ENCODE data around the gene PER3. TPM values are rescaled to one million over a fixed set of nuclear protein-coding genes. Genes with fewer than 3 reads are reported as not detected.

The PER3 gene
- total and polyA plus RNA-seq, 2 of the 13 experiments (the other 11 are each of a cell fraction or from before 2014, with no cell fraction given) = 3.0 to 6.0 TPM

- TF ChIP-seq ZNF546 (CRISPR knock-in tag; conservative IDR thresholded peaks at IDR 0.05) (peak; percentile 85; the same call in 1 of the 2 replicates), PTBP1 (IDR thresholded peaks at IDR 0.05; ENCODE audit: low read depth, low read length, poor library complexity, severe bottlenecking) (no peak), THRA (CRISPR knock-in tag; IDR thresholded peaks at IDR 0.05; ENCODE audit: borderline replicate concordance) (peak; percentile 86), ZNF563 (CRISPR knock-in tag; IDR thresholded peaks at IDR 0.05) (peak; percentile 50; the same call in 1 of the 2 replicates), ZBTB10 (CRISPR knock-in tag; IDR thresholded peaks at IDR 0.05; ENCODE audit: borderline replicate concordance) (no peak), DDIT3 (CRISPR knock-in tag; IDR thresholded peaks at IDR 0.05) (no peak), LBX2 (CRISPR knock-in tag; IDR thresholded peaks at IDR 0.05; ENCODE audit: borderline replicate concordance) (0 out of 2 replicates have a peak, but pooled peaks have one; percentile 65), GABPB1 (CRISPR knock-in tag; IDR thresholded peaks at IDR 0.05) (peak; percentile 91), ARNTL (CRISPR knock-in tag; IDR thresholded peaks at IDR 0.05) (peak; percentile 47; the same call in 1 of the 2 replicates), KDM5A (IDR thresholded peaks at IDR 0.05; ENCODE audit: borderline replicate concordance, low read length) (peak; percentile 95), ZNF605 (CRISPR knock-in tag; IDR thresholded peaks at IDR 0.05) (no peak), CENPBD1 (CRISPR knock-in tag; IDR thresholded peaks at IDR 0.05; ENCODE audit: borderline replicate concordance, low read depth) (no peak), ZNF569 (CRISPR knock-in tag; IDR thresholded peaks at IDR 0.05; ENCODE audit: borderline replicate concordance) (no peak), ZNF34 (CRISPR knock-in tag; IDR thresholded peaks at IDR 0.05; ENCODE audit: borderline replicate concordance) (0 out of 2 replicates have a peak, but pooled peaks have one; percentile 63), BCLAF1 (IDR thresholded peaks at IDR 0.05) (no peak), HNRNPK (IDR thresholded peaks at IDR 0.05; ENCODE audit: low read depth, low read length, poor library complexity, severe bottlenecking) (no peak), ZNF547 (CRISPR knock-in tag; IDR thresholded peaks at IDR 0.05) (peak; percentile 79; the same call in 1 of the 2 replicates), BRD4 (CRISPR knock-in tag; IDR thresholded peaks at IDR 0.05) (no peak), MAFK (conservative IDR thresholded peaks at IDR 0.05 in 1 of 2, IDR thresholded peaks at IDR 0.05 in 1 of 2; ENCODE audit: low read length in 2 of 2) (no peak), FOXO1 (CRISPR knock-in tag; IDR thresholded peaks at IDR 0.05) (peak; percentile 18; the same call in 1 of the 2 replicates)
These were observed 12.9 kb upstream of the PER3 start, which contains the start of gene VAMP3 (continued) for GRCh38 chr1:7770997-7771822.
